Stimulated activated CD8-positive, alpha-beta memory T cell treated with anti-CD3 and anti-CD28 coated beads, Interleukin-15, amount 100 ng/mL, for 48 hours (primary cell): ENCODE data around the gene FOXB1.

Experiments
- DNase-seq, 2 donors: peaks; one replicate each; pipeline ENCODE4 v3.0.0-alpha.2; 2020; ENCODE audit warnings: low read depth in 2 of 2

Gene FOXB1

DNA sequence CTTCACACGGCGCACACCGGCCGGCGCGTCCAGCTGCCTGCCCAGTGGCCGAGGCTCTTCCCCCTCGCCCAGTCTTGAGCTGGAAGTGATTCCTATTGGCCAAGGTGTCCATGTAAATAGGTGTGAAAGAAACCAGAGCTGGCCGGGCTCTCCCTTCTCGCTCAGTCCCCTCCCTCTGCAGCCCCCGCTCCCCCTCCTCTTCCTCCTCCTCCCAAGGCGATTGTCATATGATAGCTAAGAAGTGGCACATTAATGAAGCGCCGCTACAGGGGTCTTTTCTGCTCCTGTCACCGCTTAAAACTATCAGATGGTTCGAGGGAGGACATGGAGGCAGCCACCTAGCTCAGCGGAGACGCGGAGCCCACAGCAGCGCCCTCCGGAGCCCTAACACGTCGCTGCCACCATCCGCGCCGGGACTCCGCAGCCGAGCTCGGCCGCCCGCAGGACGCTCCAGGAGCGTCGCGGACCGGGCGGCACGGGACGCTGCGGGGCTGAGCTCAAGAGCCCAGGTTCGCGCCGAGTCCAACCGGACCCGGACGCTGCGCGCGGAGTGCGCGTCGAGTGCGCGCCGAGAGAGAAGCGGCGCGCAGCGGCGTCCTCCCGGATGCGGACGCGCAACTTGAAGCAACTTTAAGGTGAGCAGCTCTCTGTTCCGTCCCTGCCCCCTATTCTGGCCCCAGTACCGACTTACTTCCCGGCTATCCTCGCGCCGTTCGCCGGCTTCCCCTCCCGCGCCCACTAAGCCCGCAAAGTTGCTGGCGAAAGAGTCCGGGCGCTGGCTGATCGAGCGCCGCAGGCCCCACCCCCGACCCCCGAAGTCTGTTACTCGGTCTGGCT lies at the start of gene FOXB1:
Gene FOXB1 (plus strand): TSS at position 303 of the 837 bp plus-strand sequence. CDS start 653 bp downstream, outside the sequence.
- no peak for DNase-seq

DNA sequence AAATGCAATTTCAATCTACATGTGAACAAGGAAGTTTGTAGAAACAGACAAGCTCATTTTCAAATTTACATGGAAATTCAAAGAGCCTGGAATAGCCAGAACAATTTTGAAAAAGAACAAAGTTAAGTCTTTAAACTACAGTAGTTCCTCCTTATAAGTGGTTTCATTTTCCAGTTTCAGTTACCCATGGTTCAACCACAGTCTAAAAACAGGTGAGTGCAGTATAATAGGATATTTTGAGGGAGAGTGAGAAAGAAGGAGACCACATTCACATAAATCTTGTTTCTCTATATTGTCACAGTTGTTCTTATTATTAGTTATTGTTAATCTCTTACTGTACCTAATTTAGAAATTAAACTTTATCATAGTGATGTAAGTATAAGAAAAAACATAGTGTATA lies 45.8 kb upstream of the FOXB1 start:
- no peak for DNase-seq

DNA sequence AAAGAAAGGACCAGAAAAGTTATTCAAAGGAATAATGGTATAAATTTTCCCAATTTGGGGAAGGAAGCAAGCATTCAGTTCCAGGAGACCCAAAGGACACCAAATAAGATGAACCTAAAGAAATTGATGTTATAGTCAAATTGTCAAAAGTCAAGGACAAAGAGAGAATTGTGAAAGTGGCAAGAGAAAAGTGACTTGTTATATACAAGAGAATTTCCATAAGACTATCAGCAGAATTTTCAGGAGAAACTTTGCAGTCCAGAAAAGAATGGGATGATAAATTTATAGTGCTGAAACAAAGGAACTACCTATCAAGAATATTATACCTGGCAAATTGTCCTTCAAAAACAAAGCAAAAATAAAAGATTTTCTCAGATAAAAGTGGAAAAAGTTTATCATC lies 43.8 kb upstream of the FOXB1 start:
- no peak for DNase-seq

DNA sequence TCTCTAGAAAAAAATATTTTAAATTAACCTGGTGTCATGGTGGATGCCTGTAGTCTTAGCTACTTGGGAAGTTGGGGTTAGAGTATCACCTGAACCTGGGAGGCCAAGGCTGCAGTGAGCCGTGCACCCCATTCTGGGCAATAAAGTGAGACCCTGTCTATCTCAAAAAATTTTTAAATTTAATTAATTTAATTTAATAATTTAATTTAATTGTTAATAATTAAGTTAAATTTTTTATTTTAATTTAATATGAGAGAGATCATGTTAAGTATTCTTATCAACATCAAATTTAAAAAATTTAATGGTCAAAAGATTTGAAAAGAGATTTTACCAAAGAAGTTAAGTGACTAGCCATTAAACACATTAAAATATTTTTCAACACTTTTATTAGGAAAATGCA lies 40.8 kb upstream of the FOXB1 start:
- no peak for DNase-seq

DNA sequence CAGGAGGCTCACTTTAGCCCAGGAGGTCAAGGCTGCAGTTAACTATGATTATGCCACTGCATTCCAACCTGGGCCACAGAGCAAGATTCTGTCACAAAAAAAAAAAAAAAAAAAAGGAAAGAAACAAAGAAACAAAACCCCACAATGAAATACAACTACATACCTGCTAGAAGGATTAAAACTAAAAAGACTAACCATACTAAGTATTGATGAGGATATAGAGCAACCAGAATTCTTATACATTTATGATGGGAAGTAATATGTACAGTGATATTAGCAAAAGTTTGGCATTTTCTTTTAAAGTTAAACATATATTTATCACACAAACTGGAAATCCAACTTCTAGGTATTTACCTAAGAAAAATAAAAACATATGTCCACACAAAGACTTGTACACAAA lies 40.2 kb upstream of the FOXB1 start:
- DNase-seq = no peak

DNA sequence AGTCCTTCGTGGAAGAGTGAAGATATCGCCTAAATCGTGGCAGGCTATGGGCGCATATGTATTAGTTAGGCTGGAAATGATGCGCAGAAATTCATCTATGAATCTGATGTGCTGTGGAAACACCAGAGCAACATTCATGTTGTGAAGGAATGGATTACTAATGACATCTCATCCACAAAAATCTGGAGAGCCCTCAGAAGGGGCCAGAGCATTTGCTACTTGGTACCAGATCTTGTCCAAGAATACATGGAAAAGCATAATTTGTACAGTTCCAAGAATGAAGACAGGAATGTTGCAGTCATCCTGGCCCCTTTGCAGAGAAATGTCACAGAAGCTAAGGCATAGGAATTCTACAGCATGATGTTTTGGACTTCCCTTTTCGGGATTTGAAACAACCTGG lies 38.4 kb upstream of the FOXB1 start:
- no peak for DNase-seq

DNA sequence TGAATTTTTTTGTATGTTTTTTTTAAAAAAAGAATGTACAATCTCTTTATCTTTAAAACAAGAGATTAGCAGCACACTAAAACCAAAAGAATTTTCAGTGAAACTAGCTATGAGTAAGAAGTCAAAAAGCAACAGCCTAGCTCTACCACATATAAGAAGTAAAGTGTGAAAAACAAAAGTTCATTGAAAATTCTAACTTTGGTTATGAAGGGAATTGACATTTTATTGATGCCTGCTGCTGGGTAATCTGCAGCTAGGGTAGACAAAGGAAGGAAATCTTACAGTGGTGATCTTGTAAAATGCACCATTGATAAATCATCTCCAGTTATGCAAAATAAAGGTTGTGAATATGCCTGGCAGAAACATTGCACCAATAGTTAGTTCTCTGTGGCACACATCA lies 37.8 kb upstream of the FOXB1 start:
- no peak for DNase-seq

DNA sequence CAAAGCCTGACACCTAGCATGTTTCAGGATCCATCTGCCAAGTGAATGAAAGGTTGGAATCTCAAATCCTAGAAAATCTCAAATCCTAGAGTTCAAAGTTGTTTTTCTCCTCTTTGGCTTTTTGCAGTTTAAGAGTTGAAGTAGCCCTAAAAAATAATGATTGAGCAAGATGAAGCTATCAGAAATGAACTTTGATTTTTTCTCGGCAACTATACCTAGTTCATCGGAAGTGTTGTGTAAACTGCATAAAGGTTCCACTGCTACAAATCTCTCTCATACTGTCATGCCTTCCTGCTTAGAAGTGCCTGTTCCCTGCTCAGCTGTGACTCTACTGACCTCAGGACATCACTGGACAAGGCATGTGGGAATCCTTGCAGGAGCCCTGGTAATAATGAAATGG lies 35.8 kb upstream of the FOXB1 start:
- no peak for DNase-seq

DNA sequence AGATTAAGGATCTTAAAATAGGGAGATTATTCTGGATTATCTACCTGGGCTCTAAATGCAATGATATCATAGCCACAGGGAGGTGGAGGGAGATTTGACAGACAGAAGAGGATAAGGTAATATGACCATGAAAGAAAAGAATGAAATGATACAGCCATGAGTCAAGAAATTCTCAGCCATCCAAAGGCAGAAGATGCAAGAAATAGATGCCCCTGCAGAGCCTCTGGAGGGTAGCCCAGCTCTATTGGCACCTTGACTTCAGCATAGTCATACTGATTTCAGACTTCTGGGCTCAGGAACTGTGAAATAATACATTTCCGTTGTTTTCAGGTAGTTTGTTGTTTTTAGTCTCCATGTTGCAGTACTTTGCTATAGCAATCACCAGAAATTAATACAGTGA lies 31.9 kb upstream of the FOXB1 start:
- no peak for DNase-seq

DNA sequence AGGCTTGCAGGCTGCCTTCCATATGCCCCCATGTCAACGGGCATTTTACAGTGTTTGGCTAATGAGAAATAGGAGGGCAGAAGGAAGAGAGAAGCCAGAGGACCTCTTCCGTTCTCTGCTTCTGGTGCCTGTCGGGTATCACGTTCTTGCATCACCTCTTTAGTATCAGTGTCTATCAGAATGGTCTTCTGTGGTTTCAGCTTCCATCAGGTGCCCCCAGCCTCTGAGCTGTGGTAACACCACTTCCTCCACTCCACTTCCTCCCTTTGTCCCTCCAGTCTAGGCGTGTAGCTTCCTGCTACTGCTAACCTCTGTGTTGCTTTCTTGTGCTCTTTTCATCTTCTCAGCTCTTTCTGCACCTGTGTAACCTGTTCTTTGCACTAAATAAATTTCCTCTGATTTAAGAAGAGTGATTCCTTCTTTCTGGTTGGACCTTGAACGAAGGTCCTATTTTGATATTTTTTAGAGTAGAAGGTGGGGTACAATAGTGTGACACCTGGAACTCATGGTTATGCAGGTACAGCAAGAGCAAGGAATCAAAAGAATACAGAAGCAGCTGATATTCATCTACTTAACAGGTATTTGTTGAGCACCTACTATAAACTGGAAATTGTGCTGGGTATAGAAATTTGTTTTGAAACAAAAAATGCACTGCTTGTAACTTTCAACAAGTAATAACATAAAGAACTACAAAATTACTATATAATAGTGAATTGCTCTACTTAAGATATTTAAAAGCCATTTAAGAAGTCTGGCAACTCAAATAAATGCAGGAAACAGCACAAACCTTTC lies 27.4 kb upstream of the FOXB1 start:
- peak; percentile 30 to 36 for DNase-seq

DNA sequence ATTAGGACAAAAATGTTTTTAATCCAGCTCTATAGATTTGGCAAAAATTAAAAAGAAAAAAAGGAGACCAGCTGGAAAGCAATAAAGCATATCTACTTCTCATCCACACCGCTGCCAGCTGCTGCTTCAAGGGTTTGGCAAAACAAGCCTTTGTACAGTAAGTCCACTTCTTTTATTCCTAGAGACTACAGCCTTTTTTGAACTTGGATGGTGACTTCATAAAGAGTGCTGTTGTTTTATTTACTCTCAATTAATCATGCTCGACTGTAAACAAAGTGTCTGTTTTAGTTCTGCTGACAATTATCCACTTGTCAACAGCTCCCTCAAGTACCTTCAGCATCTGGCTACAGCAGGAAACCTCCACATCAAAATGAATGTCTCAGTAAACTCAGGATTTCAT lies 12.3 kb upstream of the FOXB1 start:
- no peak for DNase-seq

DNA sequence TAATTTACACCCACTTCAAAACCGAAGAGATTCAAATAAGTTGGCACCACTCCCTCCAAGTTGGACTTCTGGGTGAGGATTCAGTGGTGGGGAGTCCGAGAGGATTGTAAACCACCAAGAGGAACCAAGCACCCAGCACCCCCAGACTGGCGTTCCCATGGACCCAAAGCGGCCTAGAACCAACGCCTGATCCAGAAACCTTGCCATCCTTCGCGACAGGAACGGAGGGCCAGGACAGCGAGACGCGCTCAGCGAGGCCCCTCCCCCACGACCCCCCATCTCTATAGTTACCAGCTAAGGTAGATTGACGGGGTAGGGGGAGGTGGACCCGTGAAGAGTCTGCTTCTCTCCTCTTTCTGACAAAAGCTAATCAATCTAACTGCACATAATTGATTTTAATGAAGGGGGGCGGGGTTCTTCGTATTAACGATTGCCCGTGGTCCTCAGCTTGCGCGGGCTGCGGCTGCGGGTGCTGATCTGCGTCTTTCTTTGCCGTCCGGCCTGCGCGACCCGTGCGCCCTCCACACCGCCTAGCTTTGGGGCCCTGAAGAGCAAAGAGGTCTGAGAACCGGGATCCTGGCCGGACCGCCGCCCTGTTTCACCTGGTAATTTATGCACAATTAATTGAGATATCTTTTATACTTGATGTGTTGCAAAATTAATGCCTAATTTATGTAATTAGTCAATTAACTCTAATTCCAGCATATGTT lies 10.9 kb upstream of the FOXB1 start:
- DNase-seq = no peak

DNA sequence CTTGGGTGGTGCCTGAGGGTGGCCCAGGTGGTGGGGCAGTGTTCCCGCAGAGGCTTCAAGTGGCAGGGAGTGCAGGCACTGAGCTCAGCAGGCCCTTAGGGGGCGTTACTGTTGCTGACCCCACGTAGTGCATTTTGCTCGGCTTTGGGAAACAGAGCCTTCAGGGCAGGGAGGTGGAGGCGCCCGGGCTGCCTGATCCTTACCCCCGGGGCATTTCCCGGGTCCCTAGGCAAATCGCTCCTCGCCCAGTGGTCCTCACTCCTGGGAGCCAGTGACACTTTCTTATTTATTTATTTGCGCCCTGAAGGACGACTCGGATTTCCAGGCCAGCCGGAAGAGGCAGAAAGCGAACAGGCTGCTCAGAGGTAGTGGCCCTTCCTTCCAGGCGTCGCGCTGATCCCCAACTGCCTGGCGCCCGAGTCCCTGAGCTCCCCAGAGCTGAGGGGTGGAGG lies 10.1 kb upstream of the FOXB1 start:
- no peak for DNase-seq

DNA sequence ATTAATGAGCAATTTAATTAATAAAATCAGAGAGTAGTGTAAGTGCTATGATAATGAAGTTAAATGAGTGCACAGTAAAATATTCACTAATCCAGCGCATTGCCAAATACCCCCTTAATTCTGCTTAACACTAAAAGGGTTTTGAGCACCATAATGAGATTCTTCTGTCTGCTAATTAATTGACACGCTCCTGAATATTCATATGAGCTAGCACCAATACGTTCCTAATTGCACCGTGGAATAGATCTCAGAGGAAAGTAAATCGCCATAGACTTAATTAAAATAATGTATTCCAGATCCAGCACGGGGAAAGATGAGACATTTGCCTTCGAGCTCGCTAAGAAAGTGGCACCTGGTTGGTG lies 9.6 kb upstream of the FOXB1 start:
- DNase-seq = no peak

DNA sequence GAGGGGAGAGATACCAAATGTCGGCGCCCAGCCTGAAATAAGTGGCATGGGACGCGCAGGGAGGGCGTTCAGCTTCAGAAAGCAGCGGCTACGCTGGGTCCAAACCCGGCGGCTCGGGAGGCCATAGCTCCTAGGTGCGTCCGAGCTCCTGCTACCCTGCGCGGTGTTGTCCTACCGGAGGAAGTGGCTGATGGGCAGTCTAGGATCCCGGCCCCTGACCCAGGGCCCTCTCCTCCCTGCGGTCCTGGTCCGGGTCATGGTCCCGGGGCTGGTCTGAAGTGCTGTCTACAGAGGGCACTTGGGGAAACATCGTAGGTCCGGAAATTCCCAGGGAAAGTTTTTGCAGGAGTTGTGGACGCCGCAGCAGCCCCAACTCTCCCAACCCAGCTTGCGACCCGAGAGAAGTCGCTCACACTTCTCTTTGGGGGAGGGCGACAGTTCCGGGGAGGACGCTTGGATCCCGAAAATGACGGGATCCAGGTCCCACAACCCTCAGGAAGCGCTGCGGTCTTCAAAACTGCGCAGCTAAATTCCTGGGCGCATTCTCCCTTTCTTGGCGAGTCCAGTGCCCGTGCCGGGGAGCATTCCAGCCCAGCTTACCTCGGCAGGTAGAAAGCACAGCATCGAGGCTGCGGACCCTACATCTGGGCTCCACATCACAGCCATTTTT lies 9.1 kb upstream of the FOXB1 start:
- no peak for DNase-seq

DNA sequence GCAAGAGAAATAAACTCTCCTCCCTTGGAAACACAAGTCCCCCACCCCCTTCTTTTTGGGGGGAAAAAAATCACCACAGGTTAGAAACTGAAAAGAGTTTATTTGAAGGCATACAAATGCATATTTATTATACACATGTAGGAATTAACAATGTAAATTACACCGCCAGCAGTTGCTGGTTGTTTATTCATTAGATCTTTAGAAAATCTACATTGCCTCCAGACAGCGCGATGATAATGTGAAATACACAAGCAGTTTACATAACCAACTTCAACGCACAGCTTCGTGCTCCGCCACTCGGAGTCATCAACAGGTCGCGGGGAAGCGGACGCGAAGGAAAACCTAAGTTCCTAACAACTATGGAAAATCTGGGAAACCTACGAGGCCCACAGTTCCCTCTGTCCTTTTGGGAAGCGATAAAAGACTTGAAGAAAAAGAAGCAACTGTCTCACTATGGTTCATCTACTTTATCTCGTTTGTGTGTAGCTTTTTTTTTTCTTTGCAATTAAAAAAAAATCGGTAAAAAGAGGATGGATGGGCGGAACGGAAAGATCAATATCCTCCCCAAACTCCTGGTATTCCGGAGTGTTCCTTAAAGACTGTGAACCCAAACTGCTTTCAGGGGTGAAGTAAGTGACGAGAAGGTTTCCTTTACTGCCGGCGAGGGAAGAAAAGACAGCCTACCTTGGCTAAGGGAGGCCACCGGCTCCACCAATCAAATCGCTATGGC lies 8.4 kb upstream of the FOXB1 start:
- no peak for DNase-seq

DNA sequence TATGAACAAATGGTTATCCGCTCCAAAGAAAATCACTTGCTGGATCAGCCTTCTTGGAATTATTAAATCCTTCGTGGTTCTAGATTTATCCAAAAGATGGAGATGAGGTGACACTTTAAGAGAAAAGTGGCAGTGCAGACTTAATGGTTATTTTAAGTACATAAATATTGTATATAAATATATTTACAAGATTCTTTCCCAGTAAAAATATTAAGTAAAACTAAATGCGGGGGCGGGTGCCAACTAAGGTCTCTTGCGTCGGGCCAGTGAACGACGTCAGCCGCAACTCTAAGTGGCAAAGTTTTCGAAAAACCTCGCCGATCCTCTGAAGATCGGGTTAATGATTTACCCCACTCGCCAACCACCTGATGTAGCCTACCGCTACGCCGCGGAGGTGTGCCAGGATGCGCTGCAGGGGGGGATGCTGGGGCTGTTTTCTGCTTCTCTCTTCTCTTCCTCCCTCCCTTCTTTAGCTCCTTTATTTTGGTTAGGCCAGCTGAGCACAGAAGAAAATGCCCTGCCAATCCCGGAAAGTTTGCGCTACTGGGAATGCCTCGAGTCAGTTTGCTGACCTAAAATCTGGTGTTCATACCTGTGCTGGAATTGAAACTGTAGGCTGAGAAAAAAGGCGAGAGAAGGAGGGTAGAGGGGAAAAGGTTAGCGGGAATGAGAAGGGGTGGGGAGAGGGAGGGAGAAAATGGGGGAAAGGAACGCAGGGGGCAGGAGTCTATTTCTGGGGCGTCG lies 7.6 kb upstream of the FOXB1 start:
- no peak for DNase-seq

DNA sequence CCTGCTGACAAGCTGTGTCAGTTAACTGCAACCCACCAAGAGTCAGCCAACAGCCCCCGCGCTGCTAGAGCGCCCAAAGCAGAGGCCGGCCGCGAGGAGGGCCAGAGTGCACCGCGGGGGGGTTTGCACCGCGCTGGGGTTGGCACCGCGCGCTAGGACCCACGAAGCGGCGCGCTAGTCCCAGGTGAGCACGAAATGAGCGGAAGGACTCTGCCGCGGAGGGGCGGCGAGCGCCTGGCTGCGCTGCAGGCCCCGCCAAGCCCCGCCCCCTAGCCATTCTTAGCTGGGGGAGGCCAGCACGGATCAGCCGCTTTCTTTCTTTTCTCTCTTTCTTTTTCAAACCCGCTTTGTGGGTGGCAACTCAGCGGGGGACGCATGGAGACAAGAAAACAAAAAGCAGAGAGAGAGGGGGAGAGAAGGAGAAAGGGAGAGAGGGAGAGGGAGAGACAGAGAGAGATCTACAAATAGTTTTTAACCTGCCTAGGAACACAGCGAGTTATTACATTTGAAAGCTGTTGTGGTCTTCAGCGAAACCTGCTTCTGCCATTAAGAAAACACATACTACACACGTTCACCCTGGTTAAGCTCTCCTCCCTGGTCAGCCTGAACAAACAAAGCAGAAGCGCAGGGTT lies 6.9 kb upstream of the FOXB1 start:
- peak; percentile 55 to 57 for DNase-seq

DNA sequence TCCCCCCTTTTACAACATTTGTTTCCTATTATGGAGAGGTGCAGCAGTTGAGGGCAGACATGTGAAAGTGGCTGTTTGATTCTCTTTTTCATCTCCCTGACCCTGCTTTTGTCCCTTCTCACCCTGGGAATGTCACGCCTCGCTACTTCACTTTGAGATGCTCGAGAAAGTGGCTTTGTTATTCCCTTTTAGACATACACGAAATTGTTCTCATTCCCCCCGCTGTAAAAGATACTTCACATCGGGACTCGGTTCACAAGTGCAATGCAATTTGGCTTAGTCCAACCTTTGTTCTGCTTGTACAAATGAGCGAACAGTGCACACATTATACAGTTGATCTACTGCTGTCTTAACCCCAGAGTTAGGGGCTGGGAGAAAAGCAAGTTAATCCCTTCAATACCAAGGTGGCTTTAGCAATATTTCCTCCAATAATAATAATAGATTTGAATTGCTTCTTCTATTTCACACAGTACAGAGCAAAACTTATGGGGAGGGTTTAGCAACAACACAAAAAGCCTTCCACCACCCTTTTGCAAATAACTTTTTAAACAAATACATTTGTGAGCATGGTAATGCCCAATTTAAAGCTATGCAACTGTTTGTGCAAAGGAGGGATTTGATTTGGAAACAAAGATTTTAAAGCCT lies 5.7 kb upstream of the FOXB1 start:
- DNase-seq = no peak
